PC-3 (cell line): ENCODE measurements around the gene S100A4. TPM values are rescaled to one million over a fixed set of nuclear protein-coding genes. Genes with fewer than 3 reads are reported as not detected.
A peak's percentile ranks its signal among the peaks of the same experiment; 100 is the strongest.

Experiments
- ATAC-seq: fragments of 200-7000 bp; cut with Tn5 transposase; 2 replicates; pipeline ENCODE4 v1.9.1; 2020; ENCODE audit warnings: mild to moderate bottlenecking, moderate library complexity
- BruUV-seq: library from RNA; stranded (reverse); fragments of 400-500 nt; replicated peaks from 2 replicates; lab custom pipeline; 2021; lab: Mats Ljungman, UMichigan
- CTCF ChIA-PET: fragments of 300-600 bp; sonication (Branson Sonifier 250); formaldehyde crosslinking; loops from one replicate; lab custom pipeline; 2022; ENCODE audit warnings: antibody characterized with exemption; lab: Charles Lee
- POLR2A ChIA-PET: fragments of 300-600 bp; sonication (Branson Sonifier 250); formaldehyde crosslinking; loops from one replicate; lab custom pipeline; 2022; ENCODE audit warnings: antibody characterized with exemption; ENCODE audit not compliant: unreplicated experiment; lab: Charles Lee
- DNase-seq: peaks from one replicate; pipeline ENCODE4 v3.0.0-alpha.2; 2015
- H2AFZ ChIP-seq: fragments of 300-600 bp; sonication (generic); 2 replicates; pipeline ENCODE4 v1.6.0; 2016; ENCODE audit warnings: antibody characterized with exemption, low read length
- H3F3A ChIP-seq: fragments of 300-600 bp; sonication (generic); one replicate; pipeline ENCODE4 v1.6.0; 2017; ENCODE audit warnings: antibody characterized with exemption, low read length, control low read depth, mild to moderate bottlenecking; ENCODE audit not compliant: unreplicated experiment
- H3K27ac ChIP-seq: fragments of 300-600 bp; sonication (generic); 2 replicates; pipeline ENCODE4 v1.5.1; 2016; ENCODE audit warnings: mild to moderate bottlenecking, low read length
- H3K27me3 ChIP-seq: fragments of 300-600 bp; sonication (generic); 2 replicates; pipeline ENCODE4 v1.6.1; 2016; ENCODE audit warnings: low read length, mixed read lengths
- H3K36me3 ChIP-seq: fragments of 300-600 bp; sonication (generic); 2 replicates; pipeline ENCODE4 v1.6.1; 2016; ENCODE audit warnings: low read depth, mixed run types, low read length, mixed read lengths
- H3K4me1 ChIP-seq: fragments of 300-600 bp; sonication (generic); 2 replicates; pipeline ENCODE4 v1.5.1; 2016; ENCODE audit warnings: low read length; ENCODE audit not compliant: insufficient read depth
- H3K4me2 ChIP-seq: fragments of 300-600 bp; sonication (generic); 2 replicates; pipeline ENCODE4 v1.6.0; 2016; ENCODE audit warnings: low read length
- H3K4me3 ChIP-seq: fragments of 300-600 bp; sonication (generic); 2 replicates; pipeline ENCODE4 v1.5.1; 2016; ENCODE audit warnings: mild to moderate bottlenecking, low read length, mixed read lengths
- H3K79me2 ChIP-seq: fragments of 300-600 bp; sonication (generic); 2 replicates; pipeline ENCODE4 v1.6.1; 2017; ENCODE audit warnings: low read length, mixed read lengths
- H3K9ac ChIP-seq: fragments of 300-600 bp; sonication (generic); 2 replicates; pipeline ENCODE4 v1.6.0; 2016; ENCODE audit warnings: mild to moderate bottlenecking, low read length
- H3K9me2 ChIP-seq: fragments of 300-600 bp; sonication (generic); replicated peaks from 2 replicates; pipeline ENCODE4 v1.6.1; 2016; ENCODE audit warnings: mixed run types, low read length, mixed read lengths
- H3K9me3 ChIP-seq: fragments of 300-600 bp; sonication (generic); 2 replicates; pipeline ENCODE4 v1.6.1; 2016; ENCODE audit warnings: low read length, mixed read lengths
- H4K20me1 ChIP-seq: fragments of 300-600 bp; sonication (generic); 2 replicates; pipeline ENCODE4 v1.6.1; 2016; ENCODE audit warnings: low read length, mixed read lengths
- EZH2 ChIP-seq: fragments of 300-600 bp; sonication (generic); IDR thresholded peaks from one replicate; pipeline ENCODE4 v1.6.1; 2017; ENCODE audit warnings: antibody characterized with exemption, mild to moderate bottlenecking, low read length; ENCODE audit not compliant: unreplicated experiment
- EZH2phosphoT487 ChIP-seq: fragments of 300-600 bp; sonication (generic); IDR thresholded peaks from 2 replicates; pipeline ENCODE4 v1.6.1; 2018; ENCODE audit warnings: mild to moderate bottlenecking, antibody characterized with exemption, low read length, borderline replicate concordance
- intact Hi-C: fragments of 100-400 bp; cut with micrococcal nuclease; formaldehyde crosslinking; loops from 2 replicates; pipeline ENCODE4 v1.9.0; 2023
- total RNA-seq: library from RNA; depleted of rRNA; stranded (reverse); fragments of >200 nt; gene quantifications from 2 replicates; pipeline ENCODE4 v1.2.3, GENCODE V29; 2014
- TF ChIP-seq, protein P1 (sequence below): fragments of 300-600 bp; sonication (generic); conservative IDR thresholded peaks from 2 replicates; pipeline ENCODE4 v1.5.1; 2017; ENCODE audit warnings: antibody characterized with exemption, low read depth, mild to moderate bottlenecking, low read length

Gene S100A4
- total RNA-seq, 1 experiment from 2014 or later = 55.8 TPM

DNA sequence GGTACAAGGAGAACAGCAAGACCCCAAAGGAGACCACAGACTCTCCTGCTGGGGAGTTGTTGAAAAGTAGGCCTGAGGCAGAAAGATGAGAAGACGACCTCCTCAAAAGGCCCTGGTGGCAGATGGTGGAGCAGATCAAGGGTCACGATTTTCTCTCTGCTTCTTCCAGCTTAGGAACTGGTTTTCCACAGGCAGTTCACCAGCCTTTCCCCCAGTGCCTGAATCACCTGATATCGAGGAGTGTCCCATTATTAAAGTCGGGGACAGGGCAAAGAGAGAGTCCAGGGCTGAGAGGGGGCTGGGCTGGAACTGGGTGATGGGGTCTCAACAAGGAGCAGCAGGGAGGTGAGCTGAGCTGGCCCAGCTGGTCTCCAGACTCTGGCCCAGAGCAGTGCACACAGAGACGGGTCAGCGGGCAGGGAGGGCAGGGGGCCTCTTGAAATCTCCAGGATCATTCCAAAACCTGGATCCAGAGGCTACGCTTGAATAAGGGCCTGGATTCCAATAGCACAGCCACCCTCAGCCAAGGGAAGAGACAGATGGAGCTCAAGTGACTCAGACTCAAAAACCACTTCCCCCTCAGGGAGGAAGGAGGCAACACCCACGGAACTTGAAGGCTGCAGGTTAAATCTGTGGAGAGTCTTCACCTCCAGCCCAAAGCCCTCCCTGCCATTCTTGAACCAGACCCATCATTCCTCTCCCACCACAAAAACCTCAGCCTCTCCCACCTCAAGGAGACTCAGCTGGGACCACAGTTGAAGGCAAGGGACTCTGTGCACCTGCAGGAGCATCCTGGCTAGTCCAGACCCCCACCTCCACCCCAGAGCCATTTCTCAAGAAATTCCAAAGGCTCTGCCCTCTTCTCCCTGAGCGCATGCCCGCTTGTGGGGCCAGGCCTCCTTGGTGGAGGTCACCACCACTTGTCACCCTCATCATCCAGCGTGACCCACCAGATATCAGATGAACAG is 4.9 kb downstream of the S100A4 start, which contains the start of gene S100A5:
TSS of gene S100A5 (minus strand) at position 541 of the 968 bp plus-strand sequence. CDS start 743 bp downstream, outside the sequence.
- CTCF ChIA-PET = interaction anchor here (0.5 to 1.0 kb wide), 3 partner anchors 18 to 30 kb away, joined by 3 to 5 read pairs (median 5); no protein-coding TSS in a partner anchor
- peaks cover 25% of the 10 kb centered on the region for H3K79me2 ChIP-seq
- peak within 1 kb of the TSS; percentile 71 for H3K4me2 ChIP-seq
- no peaks in the 10 kb centered on the region for H3K9me2 ChIP-seq
- intact Hi-C loops = no loop called here
- H3K9me3 ChIP-seq = no peaks in the 10 kb centered on the region
- H3K4me3 ChIP-seq = peak within 1 kb of the TSS; percentile 12; the same call in 1 of the 2 replicates
- no peaks in the 10 kb centered on the region for H3K27me3 ChIP-seq
- POLR2A ChIA-PET = interaction anchor here (0.5 to 1.4 kb wide), 4 partner anchors 13 to 1549 kb away, joined by 3 to 10 read pairs (median 4); no protein-coding TSS in a partner anchor
- H4K20me1 ChIP-seq = no peaks in the 10 kb centered on the region
- BruUV-seq = TSS peak; percentile 28
- H2AFZ ChIP-seq = no peak within 1 kb of the TSS
- DNase-seq (peak; percentile 96), ATAC-seq (peak; percentile 32)
- H3K9ac ChIP-seq = peak within 1 kb of the TSS; percentile 74
- peaks cover 76% of the 10 kb centered on the region for H3K4me1 ChIP-seq
- H3F3A ChIP-seq = peaks cover 5% of the 10 kb centered on the region
- peak within 1 kb of the TSS; percentile 93 for H3K27ac ChIP-seq
- 0 out of 2 replicates have a peak, but pooled peaks cover under 1% of the 10 kb centered on the region for H3K36me3 ChIP-seq
- no peak for TF ChIP-seq EZH2phosphoT487
- TF ChIP-seq, protein P1, sequence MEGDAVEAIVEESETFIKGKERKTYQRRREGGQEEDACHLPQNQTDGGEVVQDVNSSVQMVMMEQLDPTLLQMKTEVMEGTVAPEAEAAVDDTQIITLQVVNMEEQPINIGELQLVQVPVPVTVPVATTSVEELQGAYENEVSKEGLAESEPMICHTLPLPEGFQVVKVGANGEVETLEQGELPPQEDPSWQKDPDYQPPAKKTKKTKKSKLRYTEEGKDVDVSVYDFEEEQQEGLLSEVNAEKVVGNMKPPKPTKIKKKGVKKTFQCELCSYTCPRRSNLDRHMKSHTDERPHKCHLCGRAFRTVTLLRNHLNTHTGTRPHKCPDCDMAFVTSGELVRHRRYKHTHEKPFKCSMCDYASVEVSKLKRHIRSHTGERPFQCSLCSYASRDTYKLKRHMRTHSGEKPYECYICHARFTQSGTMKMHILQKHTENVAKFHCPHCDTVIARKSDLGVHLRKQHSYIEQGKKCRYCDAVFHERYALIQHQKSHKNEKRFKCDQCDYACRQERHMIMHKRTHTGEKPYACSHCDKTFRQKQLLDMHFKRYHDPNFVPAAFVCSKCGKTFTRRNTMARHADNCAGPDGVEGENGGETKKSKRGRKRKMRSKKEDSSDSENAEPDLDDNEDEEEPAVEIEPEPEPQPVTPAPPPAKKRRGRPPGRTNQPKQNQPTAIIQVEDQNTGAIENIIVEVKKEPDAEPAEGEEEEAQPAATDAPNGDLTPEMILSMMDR = no peak
- TF ChIP-seq EZH2 = no peak

DNA sequence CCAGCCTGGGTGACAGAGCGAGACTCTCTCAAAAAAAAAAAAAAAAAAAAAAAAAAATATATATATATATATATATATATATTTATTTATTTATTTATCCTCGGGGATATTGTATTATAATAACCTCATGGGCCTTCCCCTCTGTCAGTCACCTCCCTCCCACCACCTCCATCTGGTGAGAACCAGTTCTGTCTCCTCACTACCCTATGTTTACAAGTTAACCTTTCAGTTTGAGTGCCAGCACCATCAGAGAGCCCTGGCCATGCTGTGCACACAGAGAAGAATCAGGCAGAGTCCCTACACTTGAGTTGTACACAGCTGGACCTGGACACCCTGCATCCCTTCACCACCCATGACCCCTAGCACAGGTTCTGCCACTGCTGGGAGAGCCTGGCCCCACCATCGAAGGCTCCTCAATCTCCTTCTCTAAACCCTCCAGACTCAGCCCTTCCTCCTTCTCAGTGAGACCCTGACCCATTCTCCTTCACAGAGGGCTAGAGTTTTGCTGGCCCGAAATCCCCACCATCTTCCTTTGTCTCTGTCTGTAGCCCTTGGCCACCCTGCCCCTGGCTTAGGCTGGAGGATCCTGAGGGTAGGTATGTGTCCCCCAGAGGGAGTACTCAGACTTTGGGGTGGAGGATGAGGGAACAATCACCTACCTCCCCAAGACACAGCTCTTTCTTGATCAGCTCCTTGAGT is 6.1 kb downstream of the S100A4 start:
- ChIA-PET CTCF (interaction anchor here (1.0 kb wide), 1 partner anchor 29 kb away, joined by 5 read pairs; no protein-coding TSS in a partner anchor), POLR2A (interaction anchor here (0.6 kb wide), 1 partner anchor 14 kb away, joined by 3 read pairs; no protein-coding TSS in a partner anchor)
- H3K4me1 ChIP-seq = peaks cover 74% of the 10 kb centered on the region
- ATAC-seq (no peak), DNase-seq (no peak)
- H3K9ac ChIP-seq = peak overlapping the region; percentile 74
- 0 out of 2 replicates have a peak, but pooled peaks cover 3% of the 10 kb centered on the region for H4K20me1 ChIP-seq
- no peak overlapping the region for H2AFZ ChIP-seq
- H3K27me3 ChIP-seq = no peaks in the 10 kb centered on the region
- H3K79me2 ChIP-seq = peaks cover 34% of the 10 kb centered on the region
- no TSS peak for BruUV-seq
- TF ChIP-seq, protein P1 = no peak
- TF ChIP-seq EZH2 (no peak), EZH2phosphoT487 (no peak)
- H3K9me3 ChIP-seq = no peaks in the 10 kb centered on the region
- H3K27ac ChIP-seq = peak overlapping the region; percentile 93
- peaks cover 11% of the 10 kb centered on the region for H3K36me3 ChIP-seq
- H3F3A ChIP-seq = peaks cover 10% of the 10 kb centered on the region
- intact Hi-C loops = no loop called here
- no peaks in the 10 kb centered on the region for H3K9me2 ChIP-seq
- no peak overlapping the region for H3K4me3 ChIP-seq
- H3K4me2 ChIP-seq = peak overlapping the region; percentile 71; the same call in 1 of the 2 replicates
